Measurements from ENCODE around the gene CD53. TPM values are rescaled to one million over a fixed set of nuclear protein-coding genes. Genes with fewer than 3 reads are reported as not detected.

CD53 gene
- total and polyA plus RNA-seq, 5 experiments from 2014 or later, result 295 to 909 (median 619) TPM

DNA sequence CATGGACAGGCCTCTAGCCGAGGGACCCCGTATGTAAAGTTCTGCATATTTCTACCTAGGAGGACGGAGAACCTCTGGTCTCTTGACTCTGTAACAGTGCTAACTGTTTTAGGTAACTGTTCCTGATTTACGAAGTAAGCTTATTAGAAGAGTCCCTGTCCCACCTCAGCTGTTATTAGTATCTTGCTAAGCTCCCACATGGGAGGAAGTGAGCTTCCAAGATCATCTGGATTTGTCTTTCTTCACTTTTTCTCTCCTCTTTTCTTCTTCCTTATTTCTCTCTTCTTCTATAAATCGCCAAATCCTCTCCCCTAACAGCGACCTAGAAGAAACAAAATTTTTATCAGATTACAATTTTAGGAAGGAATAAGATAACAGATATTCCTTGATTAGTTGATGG is 4.4 kb downstream of the CD53 start:
- Mint-ChIP-seq H3K27me3 (no peaks in the 10 kb centered on the region), H3K27ac (peak overlapping the region; percentile 86 to 100 (median 96)), H3K9me3 (peaks cover 0 to 3% (median 0%) of the 10 kb centered on the region in 9 donors), H3K4me1 (peaks cover 37 to 72% (median 66%) of the 10 kb centered on the region in 4 donors), H3K36me3 (peaks cover 4 to 42% (median 10%) of the 10 kb centered on the region in 3 donors), H3K4me3 (peak overlapping the region; percentile 71 to 100 (median 94))
- POLR2A ChIA-PET, result interaction anchor here (1.1 kb wide), 1 partner anchor 23 kb away, joined by 3 read pairs; no protein-coding TSS in a partner anchor
- ATAC-seq, result no peak
- DNase-seq, result no peak

DNA sequence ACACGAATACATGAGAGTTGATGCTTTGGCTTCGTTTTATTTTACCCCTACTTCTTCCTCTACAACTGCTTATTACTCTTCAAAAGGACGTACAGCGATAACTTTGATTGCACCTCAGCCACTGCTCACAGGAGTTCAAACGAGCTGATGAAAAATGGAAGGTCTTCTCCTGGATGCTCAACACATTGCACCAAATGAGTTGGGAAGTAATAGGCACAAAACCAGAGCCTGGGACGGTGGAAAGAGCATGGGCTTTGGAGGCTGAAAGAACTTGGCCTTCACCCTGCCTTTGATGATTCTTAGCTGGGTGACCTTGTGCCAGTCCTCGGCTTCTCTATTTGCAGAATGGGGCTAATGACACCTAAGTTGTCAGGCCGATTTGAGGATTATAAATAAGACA is 4.8 kb downstream of the CD53 start:
- no peak for ATAC-seq
- Mint-ChIP-seq H3K36me3 (peaks cover 4 to 47% (median 10%) of the 10 kb centered on the region in 3 donors), H3K4me1 (peaks cover 35 to 72% (median 66%) of the 10 kb centered on the region in 4 donors), H3K27me3 (no peaks in the 10 kb centered on the region), H3K27ac (peak overlapping the region; percentile 86 to 100 (median 96)), H3K9me3 (peaks cover 0 to 3% (median 0%) of the 10 kb centered on the region in 9 donors), H3K4me3 (peak overlapping the region; percentile 71 to 100 (median 94))
- DNase-seq, result no peak
- POLR2A ChIA-PET, result interaction anchor here (1.1 kb wide), 1 partner anchor 22 kb away, joined by 3 read pairs; no protein-coding TSS in a partner anchor

DNA sequence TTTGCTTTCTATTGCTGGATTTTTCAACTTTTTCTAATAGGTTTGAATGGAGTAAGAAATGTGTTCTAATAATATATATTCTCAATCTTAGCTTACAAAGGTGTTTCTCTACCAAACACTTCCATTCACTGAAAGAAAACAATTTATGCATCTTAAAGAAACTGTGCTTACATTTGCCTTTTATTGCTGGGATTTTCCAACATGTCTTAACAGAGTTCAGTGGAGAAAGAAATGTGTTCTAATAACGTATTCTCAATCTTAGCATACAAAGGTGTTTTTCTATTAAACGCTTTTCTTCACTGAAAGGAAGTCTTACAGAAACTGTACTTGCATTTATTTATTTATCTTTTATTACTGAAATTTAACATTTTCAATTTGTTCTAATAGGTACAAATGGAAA is 5.6 kb downstream of the CD53 start:
- DNase-seq (no peak), ATAC-seq (no peak)
- Mint-ChIP-seq H3K27me3 (no peaks in the 10 kb centered on the region), H3K27ac (peak overlapping the region in 8 of 10 donors; percentile 73 to 100 (median 98)), H3K9me3 (peaks cover 0 to 3% (median 0%) of the 10 kb centered on the region in 9 donors), H3K4me1 (peaks cover 38 to 79% (median 72%) of the 10 kb centered on the region in 4 donors), H3K36me3 (peaks cover 0 to 53% (median 10%) of the 10 kb centered on the region in 3 donors), H3K4me3 (peak overlapping the region in 8 of 10 donors; percentile 55 to 100 (median 90))
- POLR2A ChIA-PET, result interaction anchor here (1.2 kb wide), 1 partner anchor 85 kb away, joined by 3 read pairs; the partner anchor contains the start of gene LRIF1

DNA sequence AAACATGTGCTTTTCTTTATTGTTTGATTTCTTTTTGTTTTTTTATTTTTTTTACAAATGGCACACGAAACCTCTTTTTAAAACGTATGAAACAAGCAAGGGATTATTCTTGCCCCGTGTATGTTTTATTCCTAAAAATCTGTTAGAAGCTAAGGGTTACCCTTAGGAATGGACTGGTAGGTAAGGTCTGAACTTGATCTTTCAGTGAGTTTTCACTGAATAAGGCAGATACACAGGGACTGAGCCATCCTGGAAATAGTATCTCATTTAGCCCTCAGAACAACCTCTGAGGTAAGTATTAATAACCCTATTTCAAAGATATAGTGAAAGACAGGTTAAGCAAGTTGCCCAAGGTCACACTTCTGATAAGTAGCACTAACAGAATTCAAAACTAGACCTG is 6.0 kb downstream of the CD53 start:
- peak overlapping the region; percentile 20 to 100 (median 82) for H3K4me3 Mint-ChIP-seq
- POLR2A ChIA-PET, result interaction anchor here (0.6 to 1.7 kb wide), 3 partner anchors 15 to 92 kb away, joined by 3 to 4 read pairs (median 3); partner anchors contain the start of gene LRIF1
- no peaks in the 10 kb centered on the region for H3K27me3 Mint-ChIP-seq
- DNase-seq, result no peak
- peaks cover 40 to 83% (median 75%) of the 10 kb centered on the region in 4 donors for H3K4me1 Mint-ChIP-seq
- H3K9me3 Mint-ChIP-seq, result peaks cover 0 to 3% (median 0%) of the 10 kb centered on the region in 9 donors
- H3K36me3 Mint-ChIP-seq, result peaks cover 0 to 54% (median 10%) of the 10 kb centered on the region in 3 donors
- no peak for ATAC-seq
- peak overlapping the region in 8 of 10 donors; percentile 57 to 100 (median 97) for H3K27ac Mint-ChIP-seq

DNA sequence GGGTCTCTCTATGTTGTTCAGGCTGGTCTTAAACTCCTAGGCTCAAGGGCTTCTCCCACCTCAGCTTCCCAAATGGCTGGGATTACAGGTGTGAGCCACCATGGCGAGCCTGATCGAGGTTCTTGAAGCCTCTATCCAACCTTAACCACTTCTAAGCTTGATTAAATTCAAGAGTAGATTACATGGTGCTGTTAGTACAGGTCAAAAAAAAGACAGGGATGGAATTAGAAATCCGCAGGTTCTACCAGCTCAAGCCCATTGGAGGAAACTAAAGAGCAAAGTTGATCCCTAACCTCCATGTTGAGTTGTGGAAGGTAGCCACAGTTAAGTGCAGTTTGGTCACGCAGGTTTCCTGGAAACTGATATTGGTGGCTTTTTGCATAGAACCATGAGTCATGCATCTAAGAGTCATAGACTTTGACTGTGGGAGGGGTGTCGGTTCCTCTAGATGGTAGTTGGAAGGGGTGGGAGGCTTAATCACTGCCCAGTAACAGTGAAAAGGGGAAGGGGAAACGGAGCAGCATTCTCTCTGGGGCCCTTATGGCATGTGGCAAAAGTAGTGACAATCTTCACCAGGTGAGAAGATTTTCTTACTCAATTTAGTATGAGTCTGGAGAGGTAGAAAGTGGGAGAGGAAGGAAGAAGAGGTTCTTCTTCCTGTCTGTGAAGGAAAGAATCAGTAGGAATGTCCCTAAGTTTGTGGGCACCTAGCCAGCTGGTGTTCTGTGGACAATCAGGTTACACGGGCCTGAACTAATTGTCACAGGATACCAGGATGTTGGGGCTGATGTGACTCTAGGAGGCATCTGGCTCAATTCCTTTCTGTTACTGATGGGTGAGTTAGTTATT is 7.0 kb downstream of the CD53 start:
- H3K36me3 Mint-ChIP-seq, result peaks cover 0 to 61% (median 11%) of the 10 kb centered on the region in 3 donors
- DNase-seq, result peak in 4 of 10 donors; percentile 31 to 40 (median 35)

DNA sequence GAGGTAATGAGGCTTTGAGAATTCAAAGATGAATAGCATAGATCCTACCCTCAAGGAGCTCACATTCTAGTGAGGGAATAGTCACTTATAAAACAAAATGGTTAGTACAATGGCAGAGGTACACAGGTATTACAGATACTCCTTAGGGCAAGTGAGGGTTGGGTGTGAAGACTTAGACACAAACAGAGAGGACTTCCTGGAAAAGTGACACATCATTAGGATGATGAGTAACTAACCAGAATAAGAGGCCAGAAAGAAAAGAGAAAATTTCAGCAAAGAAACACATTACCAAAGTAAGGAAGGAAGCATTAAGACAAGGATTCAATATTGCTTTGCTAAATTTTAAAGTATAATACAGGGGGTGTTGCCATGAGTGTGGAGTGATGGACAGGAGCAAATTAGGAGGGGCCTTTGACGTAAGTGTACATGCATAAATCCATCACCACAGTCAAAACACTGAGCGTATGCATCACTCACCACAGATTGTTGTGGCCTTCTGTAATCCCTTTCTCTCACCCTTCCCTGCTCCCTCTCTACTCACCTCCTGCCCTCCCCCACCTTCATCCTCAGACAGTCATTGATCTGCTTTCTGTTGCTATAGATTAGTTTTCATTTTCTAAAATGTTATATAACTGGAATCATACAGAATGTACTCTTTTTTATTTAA is 7.9 kb downstream of the CD53 start:
- Mint-ChIP-seq H3K9me3 (peaks cover 0 to 3% (median 0%) of the 10 kb centered on the region in 9 donors), H3K27ac (peak overlapping the region; percentile 91 to 100 (median 97))
- ATAC-seq, result peak; percentile 71 to 89

More for the DNA sequence above, 7.0 kb downstream of the CD53 start:
- H3K4me3 Mint-ChIP-seq, result peak overlapping the region; percentile 73 to 100 (median 84)
- no peaks in the 10 kb centered on the region for H3K27me3 Mint-ChIP-seq
- H3K9me3 Mint-ChIP-seq, result peaks cover 0 to 3% (median 0%) of the 10 kb centered on the region in 9 donors
- peak overlapping the region; percentile 91 to 100 (median 97) for H3K27ac Mint-ChIP-seq
- POLR2A ChIA-PET, result interaction anchor here (0.6 to 1.7 kb wide), 4 partner anchors 9 to 93 kb away, joined by 3 to 4 read pairs (median 3); no protein-coding TSS in a partner anchor
- ATAC-seq, result peak; percentile 19 to 46
- H3K4me1 Mint-ChIP-seq, result peaks cover 40 to 92% (median 82%) of the 10 kb centered on the region in 4 donors

DNA sequence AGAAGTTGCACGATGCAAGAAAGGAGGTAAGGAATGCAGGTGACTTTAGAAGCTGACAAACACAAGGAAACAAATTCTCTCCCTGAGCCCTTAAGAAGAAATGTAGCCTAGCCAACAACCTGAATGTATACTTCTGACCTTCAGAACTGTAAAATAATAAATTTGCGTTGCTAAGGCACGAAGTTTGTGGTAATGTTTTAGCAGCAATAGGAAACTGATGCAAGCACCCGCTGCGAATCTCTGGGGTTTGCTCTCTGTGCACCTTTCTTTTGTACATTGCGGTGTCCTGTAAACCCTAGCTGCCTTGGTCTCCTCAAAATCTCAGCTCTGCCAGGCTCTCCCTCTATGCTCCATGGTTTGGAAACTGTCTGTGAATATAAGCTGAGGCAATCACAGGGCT is 15.1 kb downstream of the CD53 start:
- H3K9me3 Mint-ChIP-seq, result peaks cover 0 to 2% (median 0%) of the 10 kb centered on the region in 9 donors
- peaks cover 14 to 69% (median 21%) of the 10 kb centered on the region in 3 donors for H3K36me3 Mint-ChIP-seq
- peaks cover 47 to 95% (median 88%) of the 10 kb centered on the region in 4 donors for H3K4me1 Mint-ChIP-seq
- peak; percentile 72 to 83 for ATAC-seq
- peak in 3 of 10 donors; percentile 33 to 55 (median 42) for DNase-seq
- H3K4me3 Mint-ChIP-seq, result peak overlapping the region; percentile 17 to 86 (median 66)
- H3K27me3 Mint-ChIP-seq, result no peaks in the 10 kb centered on the region
- peak overlapping the region; percentile 29 to 97 (median 80) for H3K27ac Mint-ChIP-seq
- POLR2A ChIA-PET, result interaction anchor here (0.6 to 1.4 kb wide), 3 partner anchors 8 to 14 kb away, joined by 3 to 5 read pairs (median 3); no protein-coding TSS in a partner anchor

More for the DNA sequence above, 7.9 kb downstream of the CD53 start:
- Mint-ChIP-seq H3K4me3 (peak overlapping the region; percentile 73 to 100 (median 84)), H3K4me1 (peaks cover 34 to 94% (median 81%) of the 10 kb centered on the region in 4 donors), H3K36me3 (peaks cover under 1 to 61% (median 10%) of the 10 kb centered on the region in 3 donors), H3K27me3 (no peaks in the 10 kb centered on the region)
- peak in 8 of 10 donors; percentile 44 to 73 (median 63) for DNase-seq
- POLR2A ChIA-PET, result interaction anchor here (1.3 to 1.7 kb wide), 2 partner anchors 83 to 94 kb away, joined by 3 read pairs; no protein-coding TSS in a partner anchor

DNA sequence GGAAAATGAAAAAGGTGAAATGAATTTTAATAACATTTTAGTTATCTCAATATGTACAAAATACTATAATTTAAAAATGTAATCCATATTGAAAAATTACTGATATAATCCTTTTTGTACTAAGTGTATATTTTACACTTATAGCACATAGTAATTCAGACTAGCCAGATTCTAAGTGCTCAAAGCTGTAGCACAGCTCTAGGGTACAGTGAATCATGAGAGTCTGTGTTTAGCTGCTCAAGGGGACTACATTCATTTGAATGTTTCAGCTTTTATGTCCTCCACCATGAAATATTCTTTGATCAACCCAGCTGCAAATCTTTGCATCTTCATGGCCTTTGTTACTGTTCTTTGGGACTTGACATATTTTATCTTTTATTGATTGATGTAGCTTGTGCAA is 15.7 kb downstream of the CD53 start:
- H3K9me3 Mint-ChIP-seq, result peaks cover 0 to 2% (median 0%) of the 10 kb centered on the region in 9 donors
- H3K4me3 Mint-ChIP-seq, result peak overlapping the region in 6 of 10 donors; percentile 15 to 79 (median 65)
- DNase-seq, result no peak
- H3K27ac Mint-ChIP-seq, result peak overlapping the region in 9 of 10 donors; percentile 44 to 86 (median 72)
- POLR2A ChIA-PET, result interaction anchor here (0.6 to 1.3 kb wide), 5 partner anchors 9 to 64 kb away, joined by 3 to 4 read pairs (median 3); partner anchors contain the start of gene CD53
- H3K36me3 Mint-ChIP-seq, result peaks cover 14 to 71% (median 26%) of the 10 kb centered on the region in 3 donors
- H3K27me3 Mint-ChIP-seq, result no peaks in the 10 kb centered on the region
- peak in 1 of 2 donors; percentile 49 for ATAC-seq
- H3K4me1 Mint-ChIP-seq, result peaks cover 48 to 95% (median 89%) of the 10 kb centered on the region in 4 donors

DNA sequence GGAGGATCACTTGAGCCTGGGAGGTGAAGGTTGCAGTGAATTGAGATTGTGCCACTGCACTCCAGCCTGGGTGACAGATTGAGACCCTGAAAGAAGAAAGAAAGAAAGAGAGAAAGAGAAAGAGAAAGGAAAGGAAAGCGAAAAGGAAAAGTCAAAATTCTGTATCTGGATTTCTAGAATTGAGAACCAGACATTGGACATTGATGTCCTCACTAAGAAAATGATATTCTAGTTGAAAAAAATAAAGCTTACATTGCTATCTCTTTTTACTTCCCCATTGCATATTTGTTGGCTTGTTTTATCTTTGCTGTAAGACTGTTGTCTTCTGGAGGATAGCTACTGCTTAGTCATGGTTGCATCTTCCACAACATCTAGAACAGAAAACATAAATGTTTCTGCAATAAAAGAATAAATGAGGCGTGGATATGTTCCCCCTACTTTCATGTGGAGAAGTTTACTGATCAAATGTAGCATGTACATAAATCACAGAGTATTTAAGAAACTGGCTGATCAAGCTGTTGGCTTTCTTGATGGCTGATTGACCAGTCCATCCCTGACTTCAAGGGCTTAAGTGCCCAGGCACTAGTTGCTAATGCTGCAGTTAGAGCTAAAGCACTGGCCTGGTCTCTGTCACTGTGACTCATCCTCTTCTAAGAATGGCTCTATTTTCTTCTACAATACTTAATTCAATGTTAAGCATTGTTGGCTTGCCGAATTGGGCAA is 17.7 kb downstream of the CD53 start:
- Mint-ChIP-seq H3K27me3 (no peaks in the 10 kb centered on the region), H3K27ac (peak overlapping the region; percentile 50 to 95 (median 86)), H3K4me1 (peaks cover 57 to 99% (median 91%) of the 10 kb centered on the region in 4 donors), H3K36me3 (peaks cover 22 to 79% (median 34%) of the 10 kb centered on the region in 3 donors), H3K4me3 (peak overlapping the region; percentile 34 to 70 (median 62)), H3K9me3 (peaks cover 0 to 2% (median 0%) of the 10 kb centered on the region in 9 donors)
- POLR2A ChIA-PET, result interaction anchor here (1.3 to 2.2 kb wide), 2 partner anchors 15 to 17 kb away, joined by 6 read pairs; partner anchors contain the start of gene CD53
- no peak for ATAC-seq
- DNase-seq, result no peak

DNA sequence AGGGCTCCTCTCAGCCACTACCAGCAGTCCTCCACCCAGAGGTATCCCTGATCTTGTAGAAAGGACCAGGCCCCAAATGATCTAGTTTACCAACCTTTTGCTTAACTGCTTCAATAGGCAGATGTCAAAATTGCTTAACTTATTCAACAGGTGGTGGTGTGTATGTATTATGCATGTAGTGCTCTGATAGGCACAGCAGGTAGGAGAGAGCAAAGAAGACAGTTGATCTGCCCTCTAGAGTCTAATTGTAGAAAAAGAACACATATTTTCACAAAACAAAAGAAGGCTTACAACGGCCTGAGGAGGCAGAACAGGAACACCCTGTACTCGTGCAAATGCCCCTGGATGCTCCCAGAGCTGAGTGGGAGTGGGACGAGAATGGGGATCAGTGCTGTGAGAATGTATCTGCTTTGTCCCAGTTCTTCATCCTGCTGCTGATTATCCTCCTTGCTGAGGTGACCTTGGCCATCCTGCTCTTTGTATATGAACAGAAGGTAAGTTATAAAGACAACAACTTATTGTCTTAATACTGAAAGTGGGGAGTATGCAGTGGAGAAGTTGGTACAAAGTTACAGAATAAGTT is 21.1 kb downstream of the CD53 start:
- H3K4me1 Mint-ChIP-seq, result peaks cover 59 to 100% (median 96%) of the 10 kb centered on the region in 4 donors
- H3K9me3 Mint-ChIP-seq, result no peaks in the 10 kb centered on the region
- H3K4me3 Mint-ChIP-seq, result peak overlapping the region in 9 of 10 donors; percentile 5 to 74 (median 53)
- H3K27ac Mint-ChIP-seq, result peak overlapping the region; percentile 84 to 97 (median 90)
- POLR2A ChIA-PET, result interaction anchor here (1.7 kb wide), 1 partner anchor 10 kb away, joined by 4 read pairs; no protein-coding TSS in a partner anchor
- ATAC-seq (peak; percentile 28 to 45), DNase-seq (peak in 2 of 10 donors; percentile 18 to 23)
- H3K36me3 Mint-ChIP-seq, result peaks cover 21 to 92% (median 61%) of the 10 kb centered on the region in 3 donors
- H3K27me3 Mint-ChIP-seq, result no peaks in the 10 kb centered on the region

Data from naive thymus-derived CD8-positive, alpha-beta T cell (primary cell).